ENCODE data around the gene HSD11B2. TPM values are rescaled to one million over a fixed set of nuclear protein-coding genes. Genes with fewer than 3 reads are reported as not detected.

Gene HSD11B2
- 1 to 10 TPM; 1.3 to 1.9 TPM for total RNA-seq

GRCh38 chr16:67430977-67431774 is at the start of gene HSD11B2:
TSS of gene HSD11B2 (plus strand) at chr16:67431121. CDS start at chr16:67431249, 128 bp downstream.
- POLR2A ChIA-PET = no interaction called here
- CTCF ChIA-PET = no interaction called here

- ChIA-PET POLR2A (no interaction called here), CTCF (interaction anchor here (0.5 to 0.9 kb wide), 2 partner anchors 10 to 123 kb away, joined by 3 read pairs; no protein-coding TSS in a partner anchor)
Observed at GRCh38 chr16:67383284-67383683, 47.6 kb upstream of the HSD11B2 start.

GRCh38 chr16:67384778-67385510 is 46.0 kb upstream of the HSD11B2 start:
- CTCF ChIA-PET = interaction anchor here (1.6 kb wide), 1 partner anchor 81 kb away, joined by 3 read pairs; no protein-coding TSS in a partner anchor
- POLR2A ChIA-PET = no interaction called here

- ChIA-PET CTCF (interaction anchor here (0.8 to 0.9 kb wide), 3 partner anchors 13 to 107 kb away, joined by 3 to 4 read pairs (median 3); no protein-coding TSS in a partner anchor), POLR2A (no interaction called here)
Observed at GRCh38 chr16:67386861-67387455, 44.0 kb upstream of the HSD11B2 start.

- CTCF ChIA-PET = no interaction called here
Observed at GRCh38 chr16:67387479-67388079, 43.3 kb upstream of the HSD11B2 start.

GRCh38 chr16:67388191-67388590 is 42.7 kb upstream of the HSD11B2 start:
- CTCF ChIA-PET = no interaction called here
- POLR2A ChIA-PET = no interaction called here

More at GRCh38 chr16:67387479-67388079, 43.3 kb upstream of the HSD11B2 start:
- POLR2A ChIA-PET = no interaction called here

- CTCF ChIA-PET = no interaction called here
- POLR2A ChIA-PET = interaction anchor here (0.7 kb wide), 1 partner anchor 748 kb away, joined by 10 read pairs; no protein-coding TSS in a partner anchor
Observed at GRCh38 chr16:67388591-67388990, 42.3 kb upstream of the HSD11B2 start.

- ChIA-PET CTCF (interaction anchor here (0.6 kb wide), 1 partner anchor 121 kb away, joined by 3 read pairs; no protein-coding TSS in a partner anchor), POLR2A (no interaction called here)
Observed at GRCh38 chr16:67389911-67390815, 40.8 kb upstream of the HSD11B2 start.

- POLR2A ChIA-PET = no interaction called here
- CTCF ChIA-PET = interaction anchor here (0.6 kb wide), 1 partner anchor 66 kb away, joined by 3 read pairs; no protein-coding TSS in a partner anchor
Observed at GRCh38 chr16:67390816-67391423, 40.0 kb upstream of the HSD11B2 start.

GRCh38 chr16:67391424-67392300 is 39.3 kb upstream of the HSD11B2 start:
- POLR2A ChIA-PET = no interaction called here
- CTCF ChIA-PET = interaction anchor here (0.6 kb wide), 1 partner anchor 66 kb away, joined by 3 read pairs; no protein-coding TSS in a partner anchor

GRCh38 chr16:67392301-67393059 is 38.4 kb upstream of the HSD11B2 start:
- POLR2A ChIA-PET = interaction anchor here (0.6 kb wide), 1 partner anchor 299 kb away, joined by 7 read pairs; no protein-coding TSS in a partner anchor
- CTCF ChIA-PET = interaction anchor here (1.2 to 1.8 kb wide), 2 partner anchors 45 to 90 kb away, joined by 4 read pairs; no protein-coding TSS in a partner anchor

GRCh38 chr16:67393111-67393787 is 37.7 kb upstream of the HSD11B2 start, which contains the start of gene TPPP3:
TSS of gene TPPP3 (minus strand) at chr16:67393498. CDS start at chr16:67391111, 2,387 bp downstream.
- ChIA-PET CTCF (interaction anchor here (0.6 to 1.8 kb wide), 4 partner anchors 46 to 158 kb away, joined by 3 to 5 read pairs (median 4); no protein-coding TSS in a partner anchor), POLR2A (interaction anchor here (0.6 kb wide), 1 partner anchor 300 kb away, joined by 7 read pairs; no protein-coding TSS in a partner anchor)

- POLR2A ChIA-PET = no interaction called here
- CTCF ChIA-PET = interaction anchor here (0.6 to 1.8 kb wide), 4 partner anchors 46 to 159 kb away, joined by 3 to 5 read pairs (median 4); no protein-coding TSS in a partner anchor
Observed at GRCh38 chr16:67393788-67394154, 37.1 kb upstream of the HSD11B2 start.

- CTCF ChIA-PET = interaction anchor here (0.9 to 1.8 kb wide), 4 partner anchors 31 to 134 kb away, joined by 3 to 5 read pairs (median 4); no protein-coding TSS in a partner anchor
- POLR2A ChIA-PET = no interaction called here
Observed at GRCh38 chr16:67394155-67395104, 36.5 kb upstream of the HSD11B2 start.

All from activated CD8-positive, alpha-beta memory T cell treated with anti-CD3 and anti-CD28 coated beads for 36 hours (primary cell).